DND-41 (cell line): Measurements from ENCODE around the gene BCL6.
A peak's percentile ranks its signal among the peaks of the same experiment; 100 is the strongest.

Source experiments
- CTCF ChIP-seq: IDR thresholded peaks from 2 replicates; pipeline ENCODE4 v1.5.1; 2012; ENCODE audit warnings: borderline replicate concordance, low read length, moderate library complexity, mild to moderate bottlenecking; ENCODE audit not compliant: poor library complexity, severe bottlenecking; ENCODE audit errors: extremely low read depth
- EZH2 ChIP-seq: IDR thresholded peaks from 3 replicates; pipeline ENCODE4 v1.6.1; 2012; ENCODE audit warnings: borderline replicate concordance, low read depth, mild to moderate bottlenecking, moderate library complexity, low read length, inconsistent platforms; ENCODE audit not compliant: severe bottlenecking

- TF ChIP-seq CTCF (peak; percentile 92), EZH2 (no peak)
These were observed 6.8 kb downstream of the BCL6 start for GRCh38 chr3:187738331-187739093.
